Fibroblast of the aortic adventitia (primary cell): ENCODE data around the gene GPR68. TPM values are rescaled to one million over a fixed set of nuclear protein-coding genes. Genes with fewer than 3 reads are reported as not detected.
"Not testable (repeated sequence)": the region's sequence is repeated elsewhere in the genome, so short reads cannot be mapped to it uniquely, and the experiment has no call there.

ENCODE experiments used
- DNase-seq: peaks from one replicate; pipeline ENCODE4 v3.0.0-alpha.2; 2010; ENCODE audit warnings: low read depth
- H3K4me3 ChIP-seq: 2 replicates; pipeline ENCODE4 v1.5.1; 2011; ENCODE audit warnings: low read depth, mild to moderate bottlenecking, control low read depth, low read length, moderate library complexity
- CTCF ChIP-seq: IDR thresholded peaks from 2 replicates; pipeline ENCODE4 v1.5.1; 2011; ENCODE audit warnings: mild to moderate bottlenecking, low read length, control low read depth, inconsistent platforms; ENCODE audit not compliant: insufficient read depth
- total RNA-seq: library from RNA; depleted of rRNA; stranded (reverse); fragments of >200 nt; gene quantifications from 2 replicates; pipeline ENCODE4 v1.2.3, GENCODE V29; 2012; ENCODE audit warnings: low replicate concordance

Gene GPR68
- total RNA-seq, 1 donor: 17.1 TPM

- no peak overlapping the region for H3K4me3 ChIP-seq
- no peak for DNase-seq
- no peak for TF ChIP-seq CTCF
Measured at GRCh38 chr14:91270188-91270587, 25.7 kb upstream of the GPR68 start.

DNA sequence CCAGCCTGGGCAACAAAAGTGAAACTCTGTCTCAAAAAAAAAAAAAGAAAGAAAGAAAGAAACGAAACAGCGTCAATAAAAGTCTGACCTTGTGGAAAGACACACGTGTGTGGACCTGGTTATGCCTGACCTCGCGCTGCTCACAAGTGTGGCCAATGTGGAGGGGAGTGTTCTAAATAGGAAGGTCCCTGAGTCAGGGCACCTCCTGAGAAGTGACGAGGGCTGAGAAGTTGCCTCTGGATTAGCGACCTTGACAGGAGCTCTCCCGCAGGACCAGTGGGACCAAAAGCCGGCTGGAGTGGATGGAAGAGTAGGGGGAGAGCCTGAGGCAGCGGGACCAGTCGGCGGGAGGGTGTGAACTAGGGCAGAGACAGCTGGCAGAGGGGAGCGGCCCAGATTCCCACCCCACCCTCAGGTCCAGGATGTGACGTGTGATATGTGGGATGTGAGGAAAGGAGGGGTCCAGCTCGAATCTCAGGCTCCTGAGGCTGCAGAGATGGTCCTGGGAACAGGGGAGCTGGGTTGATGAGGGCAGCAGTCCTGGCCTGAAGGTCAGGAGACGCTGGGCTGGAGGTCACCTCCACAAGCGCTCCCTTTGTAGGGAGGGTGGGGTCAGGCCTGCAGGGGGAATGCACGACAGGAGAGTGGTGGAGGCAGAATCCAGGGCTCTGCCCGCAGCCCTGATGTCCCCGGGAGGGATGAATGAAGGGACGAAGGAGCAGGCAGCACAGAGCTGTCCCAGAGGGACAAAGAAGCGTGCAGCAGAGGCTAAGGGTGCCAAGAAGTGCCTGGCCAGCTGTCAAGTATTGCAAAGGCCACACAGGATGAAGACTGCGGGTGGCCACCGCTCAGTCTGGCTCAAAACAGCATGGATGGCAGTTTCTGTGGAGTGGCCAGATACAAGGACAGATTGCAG lies 24.8 kb upstream of the GPR68 start:
- no peak for TF ChIP-seq CTCF
- H3K4me3 ChIP-seq: no peak overlapping the region
- peak; percentile 29 for DNase-seq

DNA sequence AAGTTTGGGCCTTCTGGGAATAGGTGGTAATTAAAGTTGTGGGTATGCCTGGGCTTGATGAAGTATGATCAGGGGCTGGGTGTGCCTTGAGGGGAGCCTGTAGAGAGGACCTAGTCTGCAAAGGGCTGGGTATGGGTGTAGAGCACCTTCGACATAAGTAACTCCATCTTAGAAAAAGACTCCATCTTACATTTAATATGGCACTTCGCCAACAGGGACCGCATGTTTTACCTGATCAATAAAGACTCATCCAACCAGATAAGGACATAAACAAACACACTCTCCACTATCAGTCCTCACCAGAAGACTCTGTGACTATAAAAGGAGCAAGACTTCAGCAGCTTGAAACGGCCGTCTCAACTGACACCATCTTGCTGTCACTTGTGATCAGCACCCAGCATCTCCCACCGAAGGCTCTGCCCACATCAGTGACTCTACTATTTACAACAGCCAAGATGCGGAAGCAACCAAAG lies 23.5 kb upstream of the GPR68 start:
- no peak overlapping the region for H3K4me3 ChIP-seq
- DNase-seq: no peak
- TF ChIP-seq CTCF: no peak

GRCh38 chr14:91266276-91266675 lies 21.8 kb upstream of the GPR68 start:
- not testable (repeated sequence) for DNase-seq, H3K4me3 ChIP-seq

GRCh38 chr14:91265404-91265803 lies 20.9 kb upstream of the GPR68 start:
- no peak for TF ChIP-seq CTCF
- DNase-seq: no peak
- H3K4me3 ChIP-seq: no peak overlapping the region

DNA sequence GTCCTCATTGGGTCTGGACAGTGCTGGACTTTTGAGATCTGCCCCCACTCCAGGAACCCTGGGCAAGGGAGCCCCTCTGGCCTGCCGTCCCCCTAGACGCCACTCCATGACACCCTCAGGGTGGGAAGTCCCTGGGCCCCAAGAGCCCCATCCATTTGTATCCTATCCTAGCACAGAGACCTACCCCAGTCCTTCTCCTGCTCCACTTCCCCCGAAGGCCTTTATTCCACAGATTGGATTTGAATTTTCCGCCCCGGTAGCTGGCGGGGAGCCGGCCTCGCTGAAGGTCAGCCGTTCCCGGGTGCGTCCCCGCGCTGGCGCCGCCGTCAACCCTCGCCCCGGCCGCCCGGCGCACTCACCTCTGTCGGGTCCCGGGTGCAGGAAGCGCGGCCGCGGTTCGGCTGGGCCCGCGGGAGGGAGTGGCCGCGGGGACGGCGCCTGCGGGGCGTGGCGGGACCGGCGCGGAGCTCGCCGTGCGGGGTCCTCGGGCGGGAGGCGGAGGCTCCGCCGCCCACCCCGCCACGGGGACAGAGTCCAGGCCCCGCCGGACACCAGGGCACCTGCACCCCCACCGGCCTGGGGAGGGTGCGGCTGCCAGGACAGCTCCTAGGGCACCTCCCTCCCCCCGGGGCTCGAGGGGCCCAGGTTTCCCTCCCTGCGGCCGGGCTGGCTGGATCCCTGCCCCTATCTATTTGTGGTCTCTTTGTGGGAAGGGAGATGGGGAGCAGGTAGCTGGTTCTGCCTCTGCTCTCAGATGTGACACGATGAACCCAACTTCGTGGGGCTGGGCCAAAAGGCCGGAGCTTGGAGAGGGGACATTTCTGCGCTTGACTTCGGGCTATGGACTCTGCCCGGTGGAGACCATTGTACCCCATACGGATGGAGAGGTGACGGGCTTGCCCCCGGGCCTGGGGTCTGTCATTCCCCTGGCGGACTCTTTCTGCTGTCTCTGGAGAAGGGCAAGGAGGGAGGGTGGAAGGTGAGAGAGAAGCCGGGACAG lies 19.9 kb upstream of the GPR68 start:
- H3K4me3 ChIP-seq: peak overlapping the region; percentile 49
- TF ChIP-seq CTCF: no peak
- DNase-seq: no peak

- no peak for TF ChIP-seq CTCF
- no peak for DNase-seq
- H3K4me3 ChIP-seq: no peak overlapping the region
Measured at GRCh38 chr14:91263329-91263728, 18.8 kb upstream of the GPR68 start.
